HL-60 (cell line): ENCODE data around the gene CERS2.

ENCODE experiments used
- DNase-seq, 2 experiments: peaks; one replicate each; pipeline ENCODE4 v3.0.0-alpha.2; 2010 to 2020; ENCODE audit warnings: low read depth in 1 of 2, low spot score in 1 of 2
- H3K27ac ChIP-seq: fragments of 250-450 bp; sonication (Bioruptor Pico); replicated peaks from 2 replicates; pipeline ENCODE4 v1.5.1; 2020; ENCODE audit warnings: mild to moderate bottlenecking, moderate library complexity
- H3K27me3 ChIP-seq: fragments of 250-450 bp; sonication (Bioruptor Pico); 2 replicates; pipeline ENCODE4 v1.5.1; 2021; ENCODE audit warnings: mild to moderate bottlenecking, moderate library complexity; ENCODE audit not compliant: insufficient read depth, poor library complexity, severe bottlenecking
- H3K4me3 ChIP-seq: replicated peaks from 2 replicates; pipeline ENCODE4 v1.5.1; 2011; ENCODE audit warnings: mild to moderate bottlenecking, control low read depth, low read length; ENCODE audit not compliant: insufficient read depth
- GABPA ChIP-seq: IDR thresholded peaks from 2 replicates; pipeline ENCODE4 v1.6.1; 2012; ENCODE audit warnings: low read depth
- POLR2AphosphoS5 ChIP-seq: IDR thresholded peaks from 2 replicates; pipeline ENCODE4 v1.6.1; 2012; ENCODE audit warnings: low read depth
- REST ChIP-seq: IDR thresholded peaks from 2 replicates; pipeline ENCODE4 v1.6.1; 2012; ENCODE audit warnings: low read depth; ENCODE audit not compliant: insufficient replicate concordance
- SPI1 ChIP-seq: IDR thresholded peaks from 2 replicates; pipeline ENCODE4 v1.6.1; 2012; ENCODE audit warnings: low read depth, mild to moderate bottlenecking, borderline replicate concordance
- TF ChIP-seq, protein P1 (sequence below): IDR thresholded peaks from one replicate; pipeline ENCODE4 v1.5.1; 2011; ENCODE audit warnings: low read length, control low read depth, inconsistent platforms; ENCODE audit not compliant: insufficient read depth

The CERS2 gene

GRCh38 chr1:150999051-150999674, 24.5 kb upstream of the CERS2 start:
- TF ChIP-seq, protein P1, sequence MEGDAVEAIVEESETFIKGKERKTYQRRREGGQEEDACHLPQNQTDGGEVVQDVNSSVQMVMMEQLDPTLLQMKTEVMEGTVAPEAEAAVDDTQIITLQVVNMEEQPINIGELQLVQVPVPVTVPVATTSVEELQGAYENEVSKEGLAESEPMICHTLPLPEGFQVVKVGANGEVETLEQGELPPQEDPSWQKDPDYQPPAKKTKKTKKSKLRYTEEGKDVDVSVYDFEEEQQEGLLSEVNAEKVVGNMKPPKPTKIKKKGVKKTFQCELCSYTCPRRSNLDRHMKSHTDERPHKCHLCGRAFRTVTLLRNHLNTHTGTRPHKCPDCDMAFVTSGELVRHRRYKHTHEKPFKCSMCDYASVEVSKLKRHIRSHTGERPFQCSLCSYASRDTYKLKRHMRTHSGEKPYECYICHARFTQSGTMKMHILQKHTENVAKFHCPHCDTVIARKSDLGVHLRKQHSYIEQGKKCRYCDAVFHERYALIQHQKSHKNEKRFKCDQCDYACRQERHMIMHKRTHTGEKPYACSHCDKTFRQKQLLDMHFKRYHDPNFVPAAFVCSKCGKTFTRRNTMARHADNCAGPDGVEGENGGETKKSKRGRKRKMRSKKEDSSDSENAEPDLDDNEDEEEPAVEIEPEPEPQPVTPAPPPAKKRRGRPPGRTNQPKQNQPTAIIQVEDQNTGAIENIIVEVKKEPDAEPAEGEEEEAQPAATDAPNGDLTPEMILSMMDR: no peak
- TF ChIP-seq GABPA (no peak), SPI1 (no peak), POLR2AphosphoS5 (no peak), REST (no peak)

GRCh38 chr1:150997949-150998348, 23.3 kb upstream of the CERS2 start:
- Histone ChIP-seq H3K27me3 (no peaks in the 10 kb centered on the region), H3K4me3 (no peak overlapping the region), H3K27ac (no peak overlapping the region)
- TF ChIP-seq SPI1 (no peak), REST (no peak), GABPA (no peak), POLR2AphosphoS5 (no peak)
- TF ChIP-seq, protein P1: no peak
- no peak for DNase-seq

More at GRCh38 chr1:150999051-150999674, 24.5 kb upstream of the CERS2 start:
- Histone ChIP-seq H3K27me3 (no peaks in the 10 kb centered on the region), H3K27ac (no peak overlapping the region), H3K4me3 (no peak overlapping the region)
- DNase-seq: no peak

GRCh38 chr1:150997126-150997872, 22.7 kb upstream of the CERS2 start:
- Histone ChIP-seq H3K27ac (no peak overlapping the region), H3K27me3 (no peaks in the 10 kb centered on the region), H3K4me3 (no peak overlapping the region)
- DNase-seq: no peak
- TF ChIP-seq GABPA: no peak
- TF ChIP-seq, protein P1: no peak
- no peak for TF ChIP-seq SPI1
- TF ChIP-seq POLR2AphosphoS5: no peak
- TF ChIP-seq REST: no peak
